Smooth muscle cell (in vitro differentiated cells): Measurements from ENCODE around the gene MST1R. TPM values are rescaled to one million over a fixed set of nuclear protein-coding genes. Genes with fewer than 3 reads are reported as not detected.

Experiments
- DNase-seq: peaks from one replicate; lab custom pipeline; 2025; ENCODE audit not compliant: unreplicated experiment; lab: John Stamatoyannopoulos, UW
- H2AFZ ChIP-seq: fragments of 200-600 bp; sonication (generic); 2 replicates; pipeline ENCODE4 v1.6.0; 2016; ENCODE audit warnings: antibody characterized with exemption, low read depth, mild to moderate bottlenecking
- H3F3A ChIP-seq: fragments of 200-600 bp; sonication (generic); 2 replicates; pipeline ENCODE4 v1.6.0; 2017; ENCODE audit warnings: antibody characterized with exemption, low read depth
- H3K27ac ChIP-seq: fragments of 200-600 bp; sonication (generic); 2 replicates; pipeline ENCODE4 v1.5.1; 2016; ENCODE audit warnings: low read depth, mild to moderate bottlenecking
- H3K27me3 ChIP-seq: fragments of 200-600 bp; sonication (generic); 2 replicates; pipeline ENCODE4 v1.6.1; 2016; ENCODE audit warnings: low read depth, mild to moderate bottlenecking
- H3K36me3 ChIP-seq: fragments of 200-600 bp; sonication (generic); 2 replicates; pipeline ENCODE4 v1.5.1; 2016; ENCODE audit warnings: low read depth
- H3K4me1 ChIP-seq: fragments of 200-600 bp; sonication (generic); 2 replicates; pipeline ENCODE4 v1.5.1; 2016; ENCODE audit warnings: low read depth
- H3K4me2 ChIP-seq: fragments of 200-600 bp; sonication (generic); 2 replicates; pipeline ENCODE4 v1.6.0; 2016; ENCODE audit warnings: mild to moderate bottlenecking
- H3K4me3 ChIP-seq: fragments of 200-600 bp; sonication (generic); 2 replicates; pipeline ENCODE4 v1.5.1; 2016; ENCODE audit warnings: mild to moderate bottlenecking
- H3K79me2 ChIP-seq: fragments of 200-600 bp; sonication (generic); 2 replicates; pipeline ENCODE4 v1.6.0; 2016; ENCODE audit warnings: low read depth, mild to moderate bottlenecking
- H3K9ac ChIP-seq: fragments of 200-600 bp; sonication (generic); 2 replicates; pipeline ENCODE4 v1.6.0; 2016; ENCODE audit warnings: low read depth
- H3K9me3 ChIP-seq: fragments of 200-600 bp; sonication (generic); replicated peaks from 2 replicates; pipeline ENCODE4 v1.5.1; 2016; ENCODE audit warnings: low read depth
- H4K20me1 ChIP-seq: fragments of 200-600 bp; sonication (generic); 2 replicates; pipeline ENCODE4 v1.6.0; 2016; ENCODE audit warnings: low read depth
- CTCF ChIP-seq: fragments of 200-600 bp; sonication (generic); IDR thresholded peaks from 2 replicates; pipeline ENCODE4 v1.5.1; 2017; ENCODE audit warnings: borderline replicate concordance, mild to moderate bottlenecking, antibody characterized with exemption; ENCODE audit not compliant: insufficient read depth, poor library complexity, severe bottlenecking
- WGBS: methylation state at CpG from one replicate; pipeline ENCODE4 v1.1.7; 2016; ENCODE audit warnings: low lambda C conversion rate; 5-methylcytosine and 5-hydroxymethylcytosine counted together
- polyA plus RNA-seq: library from polyadenylated mRNA; unstranded; fragments of >200 nt; fragmentation: Nextera tagmentation; extraction: Ambion mirVana; gene quantifications from 2 replicates; pipeline ENCODE4 v1.2.1, GENCODE V29; 2016
- total RNA-seq: library from RNA; depleted of rRNA; stranded (reverse); fragments of >200 nt; gene quantifications from 2 replicates; pipeline ENCODE4 v1.2.3, GENCODE V29; 2014

MST1R gene
- total and polyA plus RNA-seq, 2 experiments from 2014 or later = 0.59 to 0.63 TPM

- Histone ChIP-seq H3F3A (peaks cover 5% of the 10 kb centered on the region), H4K20me1 (no peaks in the 10 kb centered on the region), H3K27ac (no peak overlapping the region), H3K36me3 (no peaks in the 10 kb centered on the region), H3K79me2 (no peaks in the 10 kb centered on the region), H2AFZ (no peak overlapping the region), H3K9me3 (no peaks in the 10 kb centered on the region), H3K9ac (no peak overlapping the region), H3K4me3 (no peak overlapping the region), H3K4me2 (no peak overlapping the region), H3K27me3 (no peaks in the 10 kb centered on the region), H3K4me1 (peaks cover 10% of the 10 kb centered on the region)
- no peak for TF ChIP-seq CTCF
- no peak for DNase-seq
- 76% methylated on average over 10 of the region's 11 CpGs for WGBS
These were observed 2.0 kb downstream of the MST1R start for GRCh38 chr3:49901366-49902339.

- Histone ChIP-seq H3F3A (peaks cover 2% of the 10 kb centered on the region), H2AFZ (no peak overlapping the region), H3K4me3 (no peak overlapping the region), H3K79me2 (no peaks in the 10 kb centered on the region), H3K27ac (no peak overlapping the region), H4K20me1 (no peaks in the 10 kb centered on the region), H3K4me1 (peaks cover 5% of the 10 kb centered on the region), H3K36me3 (no peaks in the 10 kb centered on the region), H3K9me3 (no peaks in the 10 kb centered on the region), H3K4me2 (no peak overlapping the region), H3K27me3 (no peaks in the 10 kb centered on the region), H3K9ac (no peak overlapping the region)
- DNase-seq = no peak
- 74% methylated on average over 7 of the region's 8 CpGs for WGBS
- no peak for TF ChIP-seq CTCF
These were observed 3.1 kb downstream of the MST1R start for GRCh38 chr3:49900491-49901153.

- peaks cover 5% of the 10 kb centered on the region for H3K4me1 ChIP-seq
- H2AFZ ChIP-seq = no peak overlapping the region
- no peaks in the 10 kb centered on the region for H3K27me3 ChIP-seq
- H3K4me3 ChIP-seq = no peak overlapping the region
- H3K27ac ChIP-seq = no peak overlapping the region
- no peaks in the 10 kb centered on the region for H3K79me2 ChIP-seq
- H3K9me3 ChIP-seq = no peaks in the 10 kb centered on the region
- DNase-seq = no peak
- H3K4me2 ChIP-seq = no peak overlapping the region
- TF ChIP-seq CTCF = no peak
- H3F3A ChIP-seq = no peaks in the 10 kb centered on the region
- no peak overlapping the region for H3K9ac ChIP-seq
- 69% methylated on average over 5 of the region's 5 CpGs for WGBS
- no peaks in the 10 kb centered on the region for H4K20me1 ChIP-seq
- no peaks in the 10 kb centered on the region for H3K36me3 ChIP-seq
These were observed 3.9 kb downstream of the MST1R start for GRCh38 chr3:49899815-49900214.
